Inflammatory macrophage (primary cell): ENCODE data around the gene ITPRID1.

ENCODE experiments used
- DNase-seq, 2 donors: peaks; one replicate each; pipeline ENCODE4 v3.0.0-alpha.2; 2020 to 2022

Gene ITPRID1

DNA sequence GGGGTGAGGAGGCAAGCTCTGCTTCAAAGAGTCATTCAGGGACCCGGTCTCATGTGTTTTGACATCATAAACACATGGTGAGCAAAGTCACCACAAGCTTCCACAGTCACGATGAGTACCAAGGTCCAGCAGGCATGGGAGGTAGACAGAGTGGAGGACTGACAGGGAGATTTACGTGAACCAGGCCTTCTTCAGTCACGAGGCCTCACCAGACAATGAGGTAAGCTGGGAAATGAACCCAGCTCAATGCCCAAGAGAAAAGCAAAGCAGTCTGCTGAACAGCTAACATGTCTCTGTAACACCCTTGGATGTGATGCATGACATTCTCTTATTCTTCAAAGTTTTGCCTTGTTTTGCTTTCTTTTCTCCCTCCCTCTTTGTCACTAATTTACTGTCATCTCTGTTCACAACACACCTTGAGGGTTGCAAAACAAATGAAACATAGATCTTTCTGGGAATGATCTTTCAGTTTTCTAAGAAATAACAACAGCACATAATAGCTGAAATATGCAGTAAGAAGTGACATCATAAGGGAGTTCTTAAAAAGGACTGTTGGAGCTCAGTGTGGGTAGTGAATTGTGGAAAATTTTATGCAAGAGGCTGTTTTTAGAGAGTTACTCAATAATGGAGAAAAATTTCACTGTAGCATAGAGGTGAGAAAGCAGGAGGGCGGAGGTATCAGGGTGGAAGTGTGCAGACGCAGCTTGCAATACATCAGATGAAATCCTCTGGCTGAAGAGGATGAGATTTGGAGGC is 182.1 kb downstream of the ITPRID1 start:
- DNase-seq: peak; percentile 72 to 80

DNA sequence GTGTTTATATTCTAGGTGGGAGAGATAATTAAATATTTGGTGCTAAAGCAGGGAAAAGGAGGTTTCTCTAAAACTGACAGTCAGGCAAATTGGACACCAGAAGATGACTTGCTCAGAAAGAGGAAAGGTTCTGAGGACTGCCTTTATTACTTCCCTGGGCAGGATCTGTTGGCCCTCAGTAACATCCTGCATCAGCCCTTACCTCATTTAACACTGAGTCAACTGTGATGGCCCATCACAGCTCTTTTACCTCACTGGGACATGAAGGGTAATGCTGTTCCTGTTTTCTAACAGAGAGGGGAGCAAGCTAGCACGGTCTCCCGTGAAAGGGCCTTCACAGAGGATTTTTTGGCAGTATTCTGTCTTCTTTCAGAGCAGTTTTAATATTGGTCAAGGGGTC is 185.2 kb downstream of the ITPRID1 start:
- peak; percentile 14 to 82 for DNase-seq

DNA sequence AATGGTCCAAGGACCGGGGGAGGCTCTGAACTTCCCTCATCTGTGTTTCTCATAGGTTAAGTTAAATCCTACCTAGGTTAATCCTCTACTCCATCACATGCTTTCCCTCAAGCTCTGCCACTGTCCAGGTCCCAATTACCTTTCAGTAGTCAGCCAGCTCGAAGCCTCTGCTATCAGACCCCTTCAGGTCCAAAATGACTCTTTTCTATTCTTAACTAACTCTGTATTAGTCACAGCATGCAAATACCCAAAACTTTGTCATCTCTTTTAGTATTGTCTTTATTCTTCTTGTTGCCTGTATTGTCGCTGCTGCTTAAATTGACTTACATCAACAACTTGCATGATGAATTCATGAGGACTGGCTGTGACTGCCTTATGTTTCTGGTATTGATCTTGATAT is 188.5 kb downstream of the ITPRID1 start:
- DNase-seq: no peak

DNA sequence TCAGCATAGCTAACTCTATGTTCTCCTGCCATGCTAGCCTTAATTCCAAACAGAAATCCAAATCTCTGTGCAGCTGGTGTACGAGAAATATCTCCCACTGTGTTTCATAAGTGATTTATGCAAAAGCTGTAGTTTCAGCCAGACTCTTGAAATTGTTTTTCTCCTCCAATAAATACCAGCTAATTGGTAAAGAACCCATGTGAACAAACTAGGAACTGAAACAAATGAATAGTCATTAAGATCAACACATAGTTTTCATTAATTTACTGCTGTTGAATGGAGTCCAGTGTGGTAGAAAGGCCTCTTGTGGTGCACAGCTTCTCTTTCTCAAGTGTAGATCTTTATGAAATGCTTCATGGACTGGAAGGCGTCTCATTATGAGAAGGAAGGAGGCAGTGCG is 191.5 kb downstream of the ITPRID1 start:
- no peak for DNase-seq

DNA sequence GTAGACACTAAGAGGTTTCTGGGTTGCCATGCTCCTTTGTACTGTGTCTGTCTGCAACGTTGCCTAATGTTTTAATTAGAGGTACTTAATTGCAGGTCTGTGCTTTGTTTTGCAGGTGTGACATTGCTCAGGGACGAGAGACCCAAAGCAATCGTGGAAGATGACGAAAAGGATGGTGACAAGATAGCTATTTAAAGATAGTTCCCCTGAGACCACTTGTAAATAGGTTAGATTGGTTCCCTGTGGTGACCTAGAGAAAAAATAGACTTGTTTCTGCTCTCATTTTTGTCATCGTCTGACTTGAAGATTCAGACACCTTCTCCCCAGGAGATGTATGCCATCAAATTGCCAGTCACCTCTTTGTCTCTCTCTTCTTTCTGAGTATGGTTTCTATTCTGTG is 193.2 kb downstream of the ITPRID1 start:
- DNase-seq: no peak
